Erythroblast (primary cell): ENCODE results near the gene STKLD1.

Source experiments
- GATA1 ChIP-seq: IDR thresholded peaks from 2 replicates; pipeline ENCODE4 v1.6.1; 2011; ENCODE audit warnings: low read depth, mild to moderate bottlenecking, control low read depth, low read length, moderate library complexity
- POLR2A ChIP-seq: IDR thresholded peaks from 2 replicates; pipeline ENCODE4 v1.6.1; 2011; ENCODE audit warnings: mild to moderate bottlenecking, low read length

GRCh38 chr9:133441571-133441970 is 65.4 kb downstream of the STKLD1 start:
- TF ChIP-seq POLR2A (no peak), GATA1 (no peak)
